ENCODE measurements around the gene FKBP8. TPM values are rescaled to one million over a fixed set of nuclear protein-coding genes. Genes with fewer than 3 reads are reported as not detected.

The FKBP8 gene
- total RNA-seq, 1 experiment from 2014 or later = 243 TPM

DNA sequence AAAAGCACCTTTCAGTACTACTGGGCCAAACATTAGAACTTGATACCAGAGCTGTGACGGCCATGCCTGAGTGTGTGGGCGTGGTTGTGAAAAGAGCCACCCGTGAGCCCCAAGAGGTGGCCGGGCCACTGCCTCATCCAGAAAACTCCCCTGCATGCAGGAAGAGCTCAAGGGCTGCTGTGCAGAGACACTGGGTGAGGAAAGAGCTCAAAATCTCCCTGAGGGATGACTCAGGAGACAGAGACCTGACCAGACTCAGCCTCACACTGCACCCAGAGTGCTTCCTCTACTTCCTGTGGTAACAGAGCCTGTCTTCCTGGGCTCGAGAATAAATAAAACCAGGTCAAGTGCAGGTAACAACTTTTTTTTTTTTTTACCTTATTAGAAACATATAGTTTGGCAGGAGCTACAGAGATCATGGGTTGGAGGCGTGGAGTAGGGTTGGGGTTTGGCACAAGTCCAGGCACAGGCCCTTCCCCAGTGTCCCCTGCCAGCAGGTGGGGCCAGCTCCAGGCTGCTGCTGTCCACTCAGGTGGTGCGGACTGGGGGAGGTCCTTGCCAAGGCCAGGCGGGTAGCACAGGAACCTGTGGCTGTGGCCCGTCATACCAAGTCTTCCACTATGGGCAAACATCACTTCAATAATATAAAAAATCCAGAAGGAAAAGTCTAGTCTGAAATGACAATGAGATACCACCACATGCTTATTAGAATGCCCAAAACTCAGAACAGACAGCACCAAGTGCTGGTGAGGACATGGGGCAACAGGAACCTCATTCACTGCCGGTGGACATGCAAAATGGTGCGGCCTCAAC lies 47.0 kb downstream of the FKBP8 start:
- POLR2A ChIA-PET (ENCODE audit: unreplicated experiment) = interaction anchor here (0.6 to 1.1 kb wide), 2 partner anchors 24 to 142 kb away, joined by 3 to 6 read pairs; no protein-coding TSS in a partner anchor
- no peak overlapping the region for H3K9ac ChIP-seq (ENCODE audit: low read length)
- DNase-seq = peak; percentile 82

GRCh38 chr19:18495204-18495911 lies 48.0 kb downstream of the FKBP8 start:
- H3F3A ChIP-seq (ENCODE audit: low read length, unreplicated experiment) = no peaks in the 10 kb centered on the region
- intact Hi-C loops (cut with micrococcal nuclease) = no loop called here
- no peaks in the 10 kb centered on the region for H3K9me3 ChIP-seq (ENCODE audit: low read length)
- H4K20me1 ChIP-seq (ENCODE audit: low read length) = peaks cover 80% of the 10 kb centered on the region
- BruUV-seq (replicated peaks) = no TSS peak
- H3K4me3 ChIP-seq (ENCODE audit: low read length) = no peak overlapping the region
- H3K9ac ChIP-seq (ENCODE audit: low read length) = no peak overlapping the region
- H3K79me2 ChIP-seq (ENCODE audit: low read length) = peaks cover 98% of the 10 kb centered on the region
- peak overlapping the region; percentile 52 for H3K27ac ChIP-seq (ENCODE audit: low read length)
- ChIA-PET POLR2A (ENCODE audit: unreplicated experiment) (interaction anchor here (0.6 kb wide), 1 partner anchor 143 kb away, joined by 3 read pairs; no protein-coding TSS in a partner anchor), CTCF (interaction anchor here (1.2 kb wide), 2 partner anchors 25 to 34 kb away, joined by 4 to 11 read pairs; no protein-coding TSS in a partner anchor)
- TF ChIP-seq EZH2phosphoT487 (IDR thresholded peaks at IDR 0.05; ENCODE audit: borderline replicate concordance, low read length) (no peak), EZH2 (IDR thresholded peaks at IDR 0.05; ENCODE audit: low read length, unreplicated experiment) (no peak)
- TF ChIP-seq, protein P1, sequence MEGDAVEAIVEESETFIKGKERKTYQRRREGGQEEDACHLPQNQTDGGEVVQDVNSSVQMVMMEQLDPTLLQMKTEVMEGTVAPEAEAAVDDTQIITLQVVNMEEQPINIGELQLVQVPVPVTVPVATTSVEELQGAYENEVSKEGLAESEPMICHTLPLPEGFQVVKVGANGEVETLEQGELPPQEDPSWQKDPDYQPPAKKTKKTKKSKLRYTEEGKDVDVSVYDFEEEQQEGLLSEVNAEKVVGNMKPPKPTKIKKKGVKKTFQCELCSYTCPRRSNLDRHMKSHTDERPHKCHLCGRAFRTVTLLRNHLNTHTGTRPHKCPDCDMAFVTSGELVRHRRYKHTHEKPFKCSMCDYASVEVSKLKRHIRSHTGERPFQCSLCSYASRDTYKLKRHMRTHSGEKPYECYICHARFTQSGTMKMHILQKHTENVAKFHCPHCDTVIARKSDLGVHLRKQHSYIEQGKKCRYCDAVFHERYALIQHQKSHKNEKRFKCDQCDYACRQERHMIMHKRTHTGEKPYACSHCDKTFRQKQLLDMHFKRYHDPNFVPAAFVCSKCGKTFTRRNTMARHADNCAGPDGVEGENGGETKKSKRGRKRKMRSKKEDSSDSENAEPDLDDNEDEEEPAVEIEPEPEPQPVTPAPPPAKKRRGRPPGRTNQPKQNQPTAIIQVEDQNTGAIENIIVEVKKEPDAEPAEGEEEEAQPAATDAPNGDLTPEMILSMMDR (conservative IDR thresholded peaks at IDR 0.05; ENCODE audit: low read depth, low read length) = no peak
- no peak overlapping the region for H2AFZ ChIP-seq (ENCODE audit: low read length)
- H3K9me2 ChIP-seq (replicated peaks; ENCODE audit: low read length) = no peaks in the 10 kb centered on the region
- no peaks in the 10 kb centered on the region for H3K27me3 ChIP-seq (ENCODE audit: low read length)
- peaks cover 19% of the 10 kb centered on the region for H3K4me1 ChIP-seq (ENCODE audit: insufficient read depth, low read length)
- ATAC-seq = no peak
- H3K36me3 ChIP-seq (ENCODE audit: low read depth, low read length) = no peaks in the 10 kb centered on the region
- peak overlapping the region; percentile 75 for H3K4me2 ChIP-seq (ENCODE audit: low read length)
- DNase-seq = no peak

More for the DNA sequence above, 47.0 kb downstream of the FKBP8 start:
- H4K20me1 ChIP-seq (ENCODE audit: low read length) = peaks cover 82% of the 10 kb centered on the region
- no peaks in the 10 kb centered on the region for H3K27me3 ChIP-seq (ENCODE audit: low read length)
- peak overlapping the region; percentile 52 for H3K27ac ChIP-seq (ENCODE audit: low read length)
- H3K4me1 ChIP-seq (ENCODE audit: insufficient read depth, low read length) = peaks cover 19% of the 10 kb centered on the region
- intact Hi-C loops (cut with micrococcal nuclease) = no loop called here
- CTCF ChIA-PET = interaction anchor here (0.7 to 1.2 kb wide), 5 partner anchors 9 to 558 kb away, joined by 3 to 11 read pairs (median 4); no protein-coding TSS in a partner anchor
- no peak overlapping the region for H2AFZ ChIP-seq (ENCODE audit: low read length)
- H3K9me3 ChIP-seq (ENCODE audit: low read length) = no peaks in the 10 kb centered on the region
- no peaks in the 10 kb centered on the region for H3F3A ChIP-seq (ENCODE audit: low read length, unreplicated experiment)
- no TSS peak for BruUV-seq (replicated peaks)
- no peaks in the 10 kb centered on the region for H3K36me3 ChIP-seq (ENCODE audit: low read depth, low read length)
- TF ChIP-seq EZH2 (IDR thresholded peaks at IDR 0.05; ENCODE audit: low read length, unreplicated experiment) = no peak
- TF ChIP-seq, protein P1 (conservative IDR thresholded peaks at IDR 0.05; ENCODE audit: low read depth, low read length) = peak; percentile 39; the same call in 1 of the 2 replicates
- TF ChIP-seq EZH2phosphoT487 (IDR thresholded peaks at IDR 0.05; ENCODE audit: borderline replicate concordance, low read length) = no peak
- peaks cover 99% of the 10 kb centered on the region for H3K79me2 ChIP-seq (ENCODE audit: low read length)
- H3K4me2 ChIP-seq (ENCODE audit: low read length) = peak overlapping the region; percentile 75
- H3K9me2 ChIP-seq (replicated peaks; ENCODE audit: low read length) = no peaks in the 10 kb centered on the region
- peak; percentile 95 for ATAC-seq
- H3K4me3 ChIP-seq (ENCODE audit: low read length) = 0 out of 2 replicates have a peak overlapping the region, but pooled peaks have one; percentile 8

Data from PC-3 (cell line).